SK-N-SH (cell line): ENCODE results near the gene MCM5. TPM values are rescaled to one million over a fixed set of nuclear protein-coding genes. Genes with fewer than 3 reads are reported as not detected.

Experiments used
- CTCF ChIA-PET: fragments of 300-600, 350-600 bp; formaldehyde crosslinking; extraction: SDS; loops from one replicate; lab custom pipeline; 2021; lab: Yijun Ruan, JAX
- POLR2A ChIA-PET: fragments of 350-600 bp; sonication (Branson Sonifier 250); formaldehyde crosslinking; extraction: SDS; loops from one replicate; lab custom pipeline; 2020; ENCODE audit warnings: antibody characterized with exemption, inconsistent platforms; lab: Yijun Ruan, JAX
- DNase-seq: peaks from one replicate; pipeline ENCODE4 v3.0.0; 2012
- H2AFZ ChIP-seq: fragments of 200-600 bp; sonication (generic); 2 replicates; pipeline ENCODE4 v1.8.1; 2016; ENCODE audit warnings: antibody characterized with exemption, mild to moderate bottlenecking, low read depth
- H3F3A ChIP-seq: fragments of 200-600 bp; sonication (generic); replicated peaks from 2 replicates; pipeline ENCODE3; 2016; ENCODE audit warnings: antibody characterized with exemption, mild to moderate bottlenecking; ENCODE audit not compliant: insufficient read depth
- H3K27ac ChIP-seq, 2 experiments: fragments of 200-500 bp in 1 of 2; fragments of 200-600 bp in 1 of 2; sonication (Bioruptor generic) in 1 of 2; sonication (generic), shearing (Covaris generic) in 1 of 2; 2 replicates each; pipeline versions ENCODE4 v1.5.1 to v1.6.1; 2014 to 2016; ENCODE audit warnings: low read depth in 2 of 2, inconsistent platforms in 1 of 2, low read length in 1 of 2, mild to moderate bottlenecking in 1 of 2, mixed read lengths in 1 of 2
- H3K27me3 ChIP-seq: fragments of 200-600 bp; sonication (generic), shearing (Covaris generic); 2 replicates; pipeline ENCODE4 v1.6.1; 2016; ENCODE audit warnings: mixed run types; ENCODE audit not compliant: insufficient read depth
- H3K36me3 ChIP-seq, 2 experiments: fragments of 200-500 bp in 1 of 2; fragments of 200-600 bp in 1 of 2; sonication (Bioruptor generic) in 1 of 2; sonication (generic) in 1 of 2; replicated peaks in 1 of 2; 2 replicates each; pipeline versions ENCODE3 to v1.5.1; 2014 to 2016; ENCODE audit warnings: low read length in 1 of 2, mild to moderate bottlenecking in 1 of 2; ENCODE audit not compliant: insufficient read depth in 2 of 2, control insufficient read depth in 1 of 2
- H3K4me1 ChIP-seq, 2 experiments: fragments of 200-500 bp in 1 of 2; fragments of 200-600 bp in 1 of 2; sonication (Bioruptor generic) in 1 of 2; sonication (generic), shearing (Covaris generic) in 1 of 2; 2 replicates each; pipeline versions ENCODE4 v1.5.1 to v1.6.1; 2014 to 2016; ENCODE audit warnings: low read depth in 1 of 2, low read length in 1 of 2, mixed run types in 1 of 2; ENCODE audit not compliant: insufficient read depth in 2 of 2, control insufficient read depth in 1 of 2
- H3K4me2 ChIP-seq: fragments of 200-600 bp; sonication (generic), shearing (Covaris generic); 2 replicates; pipeline ENCODE4 v1.6.1; 2017; ENCODE audit warnings: mixed run types
- H3K4me3 ChIP-seq, 2 experiments: fragments of 200-500 bp in 1 of 2; fragments of 200-600 bp in 1 of 2; sonication (Bioruptor generic) in 1 of 2; sonication (generic), shearing (Covaris generic) in 1 of 2; 2 replicates each; pipeline versions ENCODE4 v1.5.1 to v1.8.1; 2014 to 2016; ENCODE audit warnings: low read depth in 2 of 2, inconsistent platforms in 1 of 2, low read length in 1 of 2, mild to moderate bottlenecking in 1 of 2, mixed read lengths in 1 of 2, moderate library complexity in 1 of 2
- H3K79me2 ChIP-seq: fragments of 200-600 bp; sonication (generic); 2 replicates; pipeline ENCODE4 v1.8.1; 2017; ENCODE audit warnings: mild to moderate bottlenecking; ENCODE audit not compliant: insufficient read depth
- H3K9ac ChIP-seq: fragments of 200-600 bp; sonication (generic); 2 replicates; pipeline ENCODE4 v1.6.1; 2017; ENCODE audit warnings: mixed run types
- H3K9me2 ChIP-seq: fragments of 200-600 bp; sonication (generic); 2 replicates; pipeline ENCODE4 v1.6.1; 2017; ENCODE audit warnings: mixed run types
- H3K9me3 ChIP-seq: fragments of 200-600 bp; sonication (generic); 2 replicates; pipeline ENCODE4 v1.6.1; 2017; ENCODE audit warnings: mixed run types, mild to moderate bottlenecking, moderate library complexity
- H4K20me1 ChIP-seq: fragments of 200-600 bp; sonication (generic); 2 replicates; pipeline ENCODE4 v1.6.1; 2017; ENCODE audit warnings: mild to moderate bottlenecking, mixed run types; ENCODE audit not compliant: insufficient read depth
- CHD2 ChIP-seq: fragments of 150-350 bp; IDR thresholded peaks from 2 replicates; pipeline ENCODE4 v1.6.1; 2018; ENCODE audit warnings: low read length; ENCODE audit not compliant: partially characterized antibody
- CTCF ChIP-seq: fragments of 200-600 bp; sonication (generic); IDR thresholded peaks from 2 replicates; pipeline ENCODE4 v1.6.1; 2017; ENCODE audit warnings: antibody characterized with exemption, mild to moderate bottlenecking, moderate library complexity
- FOXJ3 ChIP-seq: sonication (generic); formaldehyde crosslinking; IDR thresholded peaks from 2 replicates; pipeline ENCODE4 v1.5.1; 2020; ENCODE audit warnings: mild to moderate bottlenecking, missing genetic modification reagents
- MAX ChIP-seq: IDR thresholded peaks from 2 replicates; pipeline ENCODE4 v1.4.0; 2012; ENCODE audit warnings: low read depth
- NFIC ChIP-seq: IDR thresholded peaks from 2 replicates; pipeline ENCODE4 v1.4.0; 2012; ENCODE audit warnings: borderline replicate concordance
- NRF1 ChIP-seq: IDR thresholded peaks from 2 replicates; pipeline ENCODE4 v1.6.1; 2012; ENCODE audit warnings: low read depth, mild to moderate bottlenecking, low read length
- POLR2AphosphoS5 ChIP-seq: IDR thresholded peaks from 2 replicates; pipeline ENCODE4 v1.6.1; 2012; ENCODE audit warnings: low read depth, low read length
- REST ChIP-seq: IDR thresholded peaks from 2 replicates; pipeline ENCODE4 v1.6.1; 2012; ENCODE audit warnings: mild to moderate bottlenecking, low read depth, low read length, moderate library complexity
- RXRA ChIP-seq: IDR thresholded peaks from 2 replicates; pipeline ENCODE4 v1.4.0; 2012; ENCODE audit warnings: low read depth, mild to moderate bottlenecking, borderline replicate concordance
- SMC3 ChIP-seq: IDR thresholded peaks from 2 replicates; pipeline ENCODE4 v1.6.1; 2012; ENCODE audit warnings: low read depth, low read length, improper control_type of control experiment
- USF2 ChIP-seq: fragments of 150-350 bp; IDR thresholded peaks from 2 replicates; pipeline ENCODE4 v1.6.1; 2017; ENCODE audit warnings: antibody characterized with exemption, low read length, low read depth, borderline replicate concordance
- WGBS: methylation state at CpG from one replicate; pipeline ENCODE4 v1.1.6; 2017; ENCODE audit warnings: low lambda C conversion rate; 5-methylcytosine and 5-hydroxymethylcytosine counted together
- polyA plus RNA-seq, 3 experiments: library from polyadenylated mRNA; depleted of rRNA; stranded (reverse); fragments of >200 nt; gene quantifications; 2 replicates each; pipeline ENCODE4 v1.2.3, GENCODE V29; 2012

The MCM5 gene
- polyA plus RNA-seq, 1 of the 3 experiments (the other 2 are of a cell fraction): 42.9 TPM

GRCh38 chr22:35436421-35436820 lies 36.5 kb downstream of the MCM5 start:
- WGBS: 91% methylated on average over 5 of the region's 5 CpGs
- Histone ChIP-seq H3K4me3 (no peak overlapping the region), H4K20me1 (no peaks in the 10 kb centered on the region), H3K9me2 (no peaks in the 10 kb centered on the region), H3K27ac (no peak overlapping the region), H2AFZ (no peak overlapping the region), H3K27me3 (no peaks in the 10 kb centered on the region), H3K79me2 (no peaks in the 10 kb centered on the region), H3K4me1 (peaks cover 0 to 4% of the 10 kb centered on the region in 2 experiments; a peak in 1 of 4 replicates), H3K4me2 (no peak overlapping the region), H3K9me3 (no peaks in the 10 kb centered on the region), H3K36me3 (peaks cover 0 to 9% of the 10 kb centered on the region in 2 experiments), H3F3A (no peaks in the 10 kb centered on the region), H3K9ac (no peak overlapping the region)
- TF ChIP-seq NFIC: no peak
- TF ChIP-seq RXRA: no peak
- no peak for TF ChIP-seq FOXJ3
- TF ChIP-seq NRF1: no peak
- TF ChIP-seq CHD2: no peak
- TF ChIP-seq REST: no peak
- no peak for TF ChIP-seq POLR2AphosphoS5
- no peak for TF ChIP-seq SMC3
- TF ChIP-seq USF2: no peak
- no peak for TF ChIP-seq CTCF
- TF ChIP-seq MAX: no peak
- ChIA-PET POLR2A (no interaction called here), CTCF (interaction anchor here (1.2 to 1.5 kb wide), 2 partner anchors 139 to 147 kb away, joined by 4 to 5 read pairs; no protein-coding TSS in a partner anchor)
- DNase-seq: no peak
